GM18867 (cell line): ENCODE measurements around the gene ICA1L.

Experiments used
- ATAC-seq: cut with Tn5 transposase; IDR thresholded peaks from one replicate; pipeline ENCODE4 v1.9.1; 2021; ENCODE audit warnings: mild to moderate bottlenecking, moderate library complexity; ENCODE audit not compliant: unreplicated experiment

ICA1L gene

DNA sequence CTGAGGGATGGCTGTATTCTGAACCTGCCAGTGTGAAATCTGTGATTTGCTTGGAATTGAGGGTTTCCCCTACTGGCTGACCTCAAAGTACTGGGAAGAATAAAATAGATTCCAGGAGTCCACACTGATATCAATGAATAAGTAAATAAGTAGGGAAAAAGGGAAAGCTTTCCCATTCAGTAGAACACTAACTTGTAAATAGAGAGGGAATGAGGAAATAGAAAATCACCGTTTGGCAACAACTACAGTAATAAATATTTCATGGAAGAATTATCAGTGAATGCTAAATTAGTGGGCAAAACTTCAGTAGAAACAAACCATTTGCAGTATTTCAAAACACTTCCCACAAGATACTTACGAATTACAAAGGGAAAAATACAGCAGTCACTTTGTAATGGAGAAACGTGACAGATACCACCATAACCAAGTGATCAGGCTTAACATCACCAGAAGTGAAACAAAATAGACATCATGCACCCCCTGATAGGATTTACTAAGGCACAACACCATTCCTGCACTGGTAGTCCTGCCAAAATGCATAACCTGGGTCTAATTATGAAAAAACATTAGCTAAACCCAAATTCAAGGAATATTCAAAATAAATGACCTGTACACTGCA, 88.5 kb downstream of the ICA1L start:
- no peak for ATAC-seq

DNA sequence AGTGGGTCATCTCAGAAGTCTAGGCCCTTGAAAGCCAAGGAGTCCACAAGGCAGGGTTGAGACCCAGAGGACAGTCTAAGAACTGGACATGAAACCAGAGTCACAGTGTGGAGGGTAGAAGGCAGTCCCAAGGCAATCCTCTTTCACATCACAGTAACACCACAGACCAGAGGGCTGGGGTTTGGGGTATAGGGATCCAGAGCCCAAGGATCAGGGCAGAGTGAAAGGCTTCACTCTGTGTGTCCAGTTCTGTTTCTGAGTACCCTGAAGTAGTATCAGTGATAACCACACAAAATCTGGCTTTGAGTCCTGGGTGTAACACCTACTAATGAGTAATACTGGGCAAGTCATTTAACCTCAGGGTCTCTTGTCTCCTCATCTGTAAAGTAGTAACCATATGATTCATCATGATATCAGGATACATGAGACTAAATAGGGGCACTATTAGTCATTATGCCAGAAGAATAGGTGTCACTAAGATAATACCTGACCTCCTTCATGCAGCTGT, 91.0 kb downstream of the ICA1L start:
- ATAC-seq, result peak; percentile 95

DNA sequence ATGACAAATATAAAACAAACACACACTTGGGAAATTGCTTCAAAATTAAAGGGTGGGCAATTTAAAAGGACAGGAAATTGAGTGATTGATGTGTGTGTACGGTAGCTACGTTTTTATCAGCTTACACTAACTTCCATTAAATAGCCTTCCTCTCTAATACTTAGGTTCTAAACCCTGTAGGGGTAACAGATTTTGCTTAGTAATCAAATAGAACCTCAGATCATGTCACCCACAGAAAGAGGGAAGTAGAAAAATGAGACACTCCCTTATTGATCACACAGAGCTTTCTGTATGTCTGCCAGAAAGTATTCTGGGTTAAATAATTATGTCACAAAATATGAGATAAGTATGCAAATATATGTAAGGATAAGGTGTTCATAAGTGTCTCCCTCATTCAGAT, 93.3 kb downstream of the ICA1L start:
- ATAC-seq, result no peak

DNA sequence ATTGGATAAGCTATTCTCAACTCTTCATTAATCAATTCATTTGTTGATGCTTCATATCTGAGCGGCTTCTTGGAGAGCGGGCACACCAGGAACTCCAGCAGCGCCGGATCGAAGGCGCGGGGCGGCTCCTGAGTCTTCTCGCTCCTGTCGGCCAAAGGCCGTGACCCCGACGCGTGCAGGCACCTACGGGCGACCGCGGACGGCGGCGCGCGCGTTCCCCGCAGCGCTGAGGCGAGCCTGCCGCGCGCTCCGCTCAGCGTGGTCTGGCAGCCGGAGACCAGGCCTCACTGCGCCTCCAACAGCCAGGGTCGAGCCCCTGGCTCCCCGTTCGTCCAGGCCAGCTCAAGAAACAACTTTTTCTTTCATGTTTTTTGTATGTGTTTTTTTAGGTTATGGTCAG, 97.5 kb downstream of the ICA1L start:
- no peak for ATAC-seq

DNA sequence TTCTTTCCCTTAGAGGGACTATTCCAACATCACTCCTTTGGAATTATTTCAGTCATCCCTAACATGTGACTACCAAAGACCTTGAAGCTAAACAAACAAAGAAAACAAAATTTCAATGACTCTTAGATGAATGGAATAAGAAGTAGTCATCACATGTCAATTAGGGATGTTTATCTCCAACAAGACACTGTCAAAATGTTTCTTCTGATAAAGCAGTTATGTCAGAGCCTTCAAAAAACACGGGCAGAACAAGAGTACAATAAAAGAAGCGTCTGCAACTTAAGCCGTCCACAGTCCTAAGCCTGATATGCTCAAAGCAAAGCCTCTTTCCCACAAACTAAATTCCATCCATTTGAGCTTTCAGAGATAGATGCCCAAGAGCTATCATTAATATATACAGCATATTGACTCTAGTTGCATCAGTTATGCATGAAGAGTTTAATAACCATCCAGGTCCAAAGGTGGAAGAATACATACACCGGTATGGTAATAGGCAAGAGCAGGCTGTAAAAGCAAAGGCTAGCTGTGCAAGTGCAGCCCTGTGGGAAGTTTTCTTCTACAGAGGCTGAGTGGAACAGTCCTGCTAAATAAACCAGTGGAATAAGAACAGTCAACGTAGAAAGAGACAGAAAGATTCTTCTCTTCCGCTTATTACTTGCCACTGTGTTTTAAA, 98.1 kb downstream of the ICA1L start:
- ATAC-seq, result no peak

DNA sequence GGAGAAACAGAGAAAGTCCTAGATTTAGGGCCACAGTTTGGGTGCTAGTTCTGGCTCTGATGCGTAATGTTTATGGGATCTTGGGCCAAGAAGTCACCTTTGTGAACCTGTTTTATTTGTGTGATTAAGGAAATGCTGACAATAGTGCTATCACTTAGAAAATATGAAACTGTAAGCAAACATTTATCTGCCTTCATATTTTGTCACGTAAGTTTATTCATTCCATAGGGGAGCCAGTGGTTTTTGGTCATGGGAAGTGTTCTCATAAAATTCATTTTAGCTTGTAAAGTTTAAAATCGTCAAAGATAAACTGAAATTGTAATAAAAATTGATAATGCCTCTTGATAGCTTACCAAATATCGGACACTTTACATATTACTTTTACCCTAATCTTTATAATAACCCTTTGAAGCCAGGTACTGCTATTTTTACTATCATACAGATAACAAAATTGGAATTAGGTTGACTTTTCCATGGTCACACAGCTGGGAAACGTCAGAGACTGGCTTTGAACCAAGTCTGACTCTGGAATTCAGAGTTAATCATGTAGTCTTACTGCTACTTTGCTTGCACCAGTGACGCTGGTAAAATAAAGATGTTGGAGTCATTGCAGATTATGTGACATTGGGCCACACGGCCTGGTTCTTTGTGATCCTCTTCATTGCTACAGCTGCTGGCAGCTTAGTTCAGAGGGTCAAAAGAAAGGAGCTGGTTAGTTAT, 99.7 kb downstream of the ICA1L start:
- no peak for ATAC-seq

DNA sequence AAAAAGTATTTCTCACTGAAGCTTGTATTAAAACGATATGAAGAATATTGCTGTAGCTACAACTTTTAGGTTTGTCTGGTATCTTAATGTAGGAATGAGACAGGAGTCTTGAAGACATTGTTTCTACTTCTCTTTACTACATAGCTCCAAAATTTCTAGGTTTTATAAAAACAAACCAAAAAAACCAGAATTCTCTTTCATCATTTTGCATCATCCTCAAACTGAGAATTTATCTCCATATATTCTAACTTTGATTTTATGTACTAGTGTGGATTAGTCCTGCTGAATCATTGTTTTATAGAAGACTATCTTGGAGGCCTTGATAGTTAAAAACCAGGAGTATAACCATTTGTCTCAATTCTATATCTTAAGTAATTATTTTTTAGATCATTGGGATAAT, 100.2 kb downstream of the ICA1L start:
- no peak for ATAC-seq

DNA sequence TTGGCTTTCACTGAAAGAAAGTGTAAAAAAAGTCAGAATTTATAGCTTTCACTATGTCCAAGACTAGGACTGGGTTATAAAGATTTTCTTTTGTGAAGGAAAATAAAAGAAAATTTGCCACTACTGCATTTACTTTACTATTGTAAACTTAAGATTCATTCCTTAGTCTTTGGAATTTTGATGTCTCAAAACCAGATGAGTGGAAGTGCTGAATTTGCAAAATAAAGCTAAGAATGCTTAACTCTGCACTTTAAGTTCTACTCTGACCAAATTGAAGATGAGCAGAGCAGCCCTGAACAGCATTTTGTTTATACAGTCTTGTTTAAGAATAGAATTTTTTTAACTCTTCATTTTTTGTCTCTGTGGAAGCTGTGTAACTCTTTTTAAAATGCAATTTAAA, 102.4 kb downstream of the ICA1L start:
- no peak for ATAC-seq

DNA sequence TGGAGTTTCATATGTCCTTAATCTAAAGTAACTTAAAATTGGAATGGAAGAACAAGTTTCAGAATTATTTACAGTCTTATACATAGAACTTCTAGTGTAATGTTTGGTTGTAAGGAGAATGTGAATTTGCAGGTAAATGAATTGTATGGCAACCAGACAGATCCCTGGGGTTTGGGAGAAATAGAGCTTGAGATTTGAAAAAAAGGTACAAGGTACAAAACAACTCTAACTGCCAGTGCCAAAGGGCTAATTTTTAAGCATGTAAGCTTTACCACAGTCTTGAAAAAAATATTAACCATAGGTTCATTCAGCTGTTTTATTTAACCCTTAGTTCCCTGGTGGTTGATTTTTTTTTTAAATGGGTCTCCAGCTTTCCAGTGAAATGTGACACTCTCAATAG, 103.3 kb downstream of the ICA1L start:
- no peak for ATAC-seq

DNA sequence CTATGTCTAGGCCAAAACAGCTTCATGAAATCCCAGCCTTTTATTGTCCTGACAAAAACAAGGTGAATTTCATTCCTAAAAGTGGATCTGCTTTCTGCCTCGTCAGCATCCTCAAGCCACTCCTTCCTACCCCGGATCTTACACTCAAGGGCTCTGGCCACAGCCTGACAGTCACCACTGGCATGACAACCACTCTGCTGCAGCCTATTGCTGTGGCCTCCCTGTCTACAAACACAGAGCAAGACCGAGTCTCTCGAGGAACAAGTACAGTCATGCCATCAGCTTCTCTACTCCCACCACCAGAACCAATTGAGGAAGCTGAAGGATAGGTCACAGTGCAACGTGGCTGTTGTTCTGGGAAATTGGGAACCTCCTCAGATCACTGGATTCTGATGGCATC, 106.1 kb downstream of the ICA1L start:
- ATAC-seq, result no peak

DNA sequence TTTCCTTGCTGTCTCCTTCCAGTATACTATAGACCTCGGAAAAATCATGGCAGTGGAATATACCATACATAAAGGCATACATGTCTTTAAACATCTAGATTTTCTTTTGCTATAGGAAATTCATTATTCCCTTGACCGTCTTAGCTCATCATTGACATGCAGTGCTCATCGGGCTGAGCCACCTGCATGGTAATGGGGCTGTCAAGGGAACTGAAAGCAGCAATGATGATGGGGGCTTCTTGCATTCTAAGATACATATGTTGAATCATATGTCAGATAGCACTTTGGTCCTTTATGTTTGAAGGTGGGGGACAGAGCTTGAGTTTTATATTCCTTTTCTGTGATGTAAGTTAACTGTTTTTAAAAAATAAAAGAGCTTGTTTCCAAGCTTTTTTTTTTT, 106.6 kb downstream of the ICA1L start:
- no peak for ATAC-seq

DNA sequence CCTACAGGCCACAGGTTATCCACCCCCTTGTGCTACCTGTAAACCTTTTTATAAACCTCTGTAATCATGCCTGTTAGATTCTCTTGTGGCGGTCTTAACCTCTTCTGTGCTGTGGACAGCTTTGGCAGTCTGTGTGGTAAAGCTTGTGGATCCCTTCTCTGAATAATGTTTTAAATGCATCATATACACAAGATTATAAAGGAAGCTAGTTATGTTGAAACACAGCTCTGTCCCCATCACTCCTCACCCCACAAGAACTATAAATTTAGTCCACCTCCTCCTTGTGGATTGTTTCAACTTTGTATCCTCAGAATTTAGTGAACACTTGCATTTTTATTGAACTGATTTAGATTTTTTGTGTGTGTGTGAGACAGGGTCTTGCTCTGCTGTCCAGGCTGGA, 107.7 kb downstream of the ICA1L start:
- no peak for ATAC-seq

DNA sequence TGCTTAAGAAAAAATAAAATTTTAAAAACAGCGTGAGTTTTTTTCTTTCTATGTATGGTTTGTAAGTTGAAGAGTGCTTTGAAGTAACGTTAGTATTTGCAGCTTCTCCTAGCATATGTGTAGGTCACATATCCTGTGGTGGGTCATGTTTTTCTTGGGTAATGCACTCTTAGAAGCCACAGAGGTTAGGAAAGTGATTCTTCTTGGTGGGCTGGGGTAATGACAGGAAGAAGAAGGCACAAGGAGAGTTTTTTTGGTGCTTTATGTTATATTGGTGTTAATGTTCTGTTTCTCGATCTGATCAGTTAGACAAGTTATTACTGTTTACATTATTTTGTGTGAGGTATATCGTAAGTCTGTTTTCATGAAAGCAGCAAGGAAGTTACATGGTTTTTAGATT, 109.0 kb downstream of the ICA1L start:
- no peak for ATAC-seq

DNA sequence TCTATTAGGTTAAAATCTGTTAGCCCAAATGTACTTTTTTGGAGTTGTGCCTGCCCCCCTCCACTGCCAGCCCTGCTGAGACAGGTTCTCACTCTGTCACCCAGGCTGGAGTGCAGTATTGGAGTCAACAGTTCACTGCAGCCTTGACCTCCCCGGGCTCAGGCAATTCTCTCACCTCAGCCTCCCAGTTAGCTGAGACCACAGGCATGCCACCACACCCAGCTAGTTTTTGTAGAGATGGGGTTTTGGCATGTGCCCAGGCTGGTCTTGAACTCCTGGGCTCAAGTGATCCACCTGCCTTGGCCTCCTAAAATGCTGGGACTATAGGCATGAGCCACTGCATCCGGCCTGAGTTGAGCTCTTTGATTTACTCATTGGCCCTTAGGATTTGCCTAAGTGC, 110.7 kb downstream of the ICA1L start:
- ATAC-seq, result no peak

DNA sequence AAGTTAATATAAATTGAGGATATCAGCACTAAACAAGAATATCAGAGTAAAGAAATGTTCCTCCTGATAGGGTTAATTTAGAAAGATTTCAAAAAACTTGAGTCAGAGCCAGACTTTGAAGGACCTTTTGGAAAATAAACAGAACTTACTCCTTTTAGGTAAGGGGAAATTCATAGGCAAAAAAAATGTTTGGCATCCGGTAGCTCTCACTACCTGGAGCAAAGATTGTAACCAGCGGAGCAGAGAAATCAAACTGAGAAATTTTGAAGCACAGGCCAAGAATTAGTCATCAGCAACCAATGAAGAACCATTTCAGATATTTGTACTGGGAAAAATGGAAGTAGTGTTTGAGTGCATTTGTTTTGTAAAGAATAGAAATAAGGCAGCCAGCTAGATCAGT, 113.0 kb downstream of the ICA1L start:
- no peak for ATAC-seq

DNA sequence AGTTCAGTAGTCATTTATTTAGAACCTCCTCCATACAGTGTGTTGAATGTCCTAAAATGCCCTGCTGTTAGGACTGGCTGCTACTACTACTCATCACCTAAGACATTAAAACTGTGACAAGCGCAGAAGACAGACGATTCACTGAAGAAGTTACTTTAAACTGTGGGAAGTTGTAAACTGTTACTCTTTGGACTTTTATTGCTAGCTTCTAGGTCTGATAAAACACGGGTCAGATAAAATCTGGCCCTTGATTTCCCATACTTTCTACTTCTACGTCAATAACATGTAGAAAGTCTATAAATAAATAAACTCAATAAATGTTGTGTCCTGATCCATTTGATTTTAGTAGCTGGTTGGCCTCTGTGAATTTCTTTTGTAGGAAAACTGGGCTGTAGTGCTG, 113.4 kb downstream of the ICA1L start:
- no peak for ATAC-seq

DNA sequence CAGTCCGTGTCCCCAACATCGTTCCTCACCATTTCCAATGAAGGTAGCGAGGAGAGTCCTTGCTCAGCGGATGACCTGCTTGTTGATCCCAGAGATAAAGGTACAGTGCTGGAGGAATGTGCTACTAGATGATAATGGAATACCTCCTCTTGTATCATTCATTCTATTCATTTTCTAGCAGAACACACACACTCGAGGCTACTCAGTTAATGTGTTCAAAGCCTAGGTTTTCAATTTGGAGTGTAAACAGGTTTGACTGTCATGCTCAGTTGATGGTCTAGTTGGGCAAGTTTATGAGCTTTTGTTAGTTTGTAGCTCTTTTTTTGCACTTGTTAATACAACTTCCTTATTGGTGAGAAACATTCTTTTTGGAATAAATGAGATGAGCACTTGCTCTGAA, 114.2 kb downstream of the ICA1L start:
- ATAC-seq, result no peak

DNA sequence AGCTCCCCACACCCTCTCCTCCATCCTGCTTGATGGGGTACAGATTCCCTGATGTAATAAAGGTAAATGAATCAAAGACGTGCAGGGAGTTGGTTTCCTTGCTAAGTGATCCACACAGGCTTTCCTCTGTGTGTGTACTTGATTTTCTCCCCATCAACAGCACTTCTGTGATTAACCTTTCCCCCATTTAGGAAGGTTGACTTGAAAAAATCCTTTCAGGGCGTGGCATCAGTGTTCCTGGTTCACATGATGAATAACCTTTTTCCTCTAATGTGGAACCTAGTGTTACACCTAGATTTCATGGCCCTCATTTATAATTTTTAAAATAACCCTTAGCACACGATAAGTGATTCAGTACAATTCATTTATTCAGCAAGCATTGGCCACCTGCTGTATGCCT, 115.0 kb downstream of the ICA1L start:
- no peak for ATAC-seq

DNA sequence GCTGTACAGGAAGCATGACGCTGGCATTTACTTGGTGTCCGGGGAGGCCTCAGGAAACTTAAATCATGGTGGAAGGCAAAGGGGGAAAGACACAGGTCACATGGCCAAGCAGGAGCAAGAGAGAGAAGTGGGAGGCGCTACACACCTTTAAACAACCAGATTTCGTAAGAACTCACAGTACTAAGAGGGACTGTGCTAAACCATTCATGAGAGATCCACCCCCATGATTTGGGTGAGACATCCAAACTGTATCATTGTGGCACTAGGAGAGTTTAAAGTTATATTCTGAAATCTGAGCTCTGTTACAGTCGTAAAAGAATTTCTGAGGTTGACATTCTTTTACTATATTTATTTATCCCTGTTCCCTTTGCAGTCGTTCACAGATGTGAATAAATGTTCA, 116.6 kb downstream of the ICA1L start:
- no peak for ATAC-seq

DNA sequence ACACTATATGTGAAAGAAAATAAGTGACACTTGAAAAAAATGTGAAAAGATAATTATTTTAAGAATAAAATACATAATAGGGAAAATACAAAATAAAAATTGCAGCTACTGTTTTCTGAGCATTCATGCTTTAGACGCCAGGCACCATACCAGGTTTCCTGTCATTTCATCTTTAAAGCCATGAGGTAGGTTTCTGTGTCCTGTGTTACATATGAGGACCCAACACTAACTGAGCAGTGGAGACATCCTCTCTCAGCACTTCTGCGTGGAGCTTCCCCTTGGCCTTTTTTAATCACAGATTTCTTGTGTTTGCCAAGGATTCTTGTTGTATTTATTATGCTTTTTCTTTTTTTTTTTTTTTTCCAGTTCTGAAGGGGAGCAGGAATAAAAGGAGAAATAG, 119.5 kb downstream of the ICA1L start:
- no peak for ATAC-seq

DNA sequence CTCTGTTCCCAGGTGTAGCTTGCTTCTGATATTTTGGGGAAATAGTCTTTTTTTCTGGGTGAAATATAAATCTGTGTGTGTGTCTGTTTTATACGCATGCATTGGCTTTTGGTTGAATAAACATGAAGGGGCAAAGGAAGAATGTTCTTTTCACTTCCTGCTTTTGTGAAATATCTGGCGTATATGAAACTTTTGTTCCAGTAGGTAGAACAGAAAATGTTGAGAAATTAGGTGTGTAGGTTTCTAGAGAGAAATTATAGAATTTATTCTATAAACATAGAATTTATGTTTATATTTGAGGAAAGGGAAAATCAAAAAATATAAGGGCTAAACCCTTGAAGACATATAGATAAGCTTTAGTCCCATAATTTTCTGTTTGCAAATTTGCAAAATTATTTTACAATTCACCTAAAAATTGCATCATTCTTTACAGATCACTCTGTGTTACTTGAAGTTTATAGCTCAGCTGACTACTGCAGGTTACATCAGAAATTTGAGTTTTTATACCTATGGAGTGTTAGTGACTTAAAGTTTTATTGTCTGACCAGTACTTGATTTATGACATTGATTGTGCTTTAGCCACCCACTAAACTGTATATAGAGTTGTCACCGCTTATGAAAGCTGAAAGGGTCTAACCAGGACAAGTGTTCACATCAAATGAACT, 120.7 kb downstream of the ICA1L start:
- ATAC-seq, result no peak

DNA sequence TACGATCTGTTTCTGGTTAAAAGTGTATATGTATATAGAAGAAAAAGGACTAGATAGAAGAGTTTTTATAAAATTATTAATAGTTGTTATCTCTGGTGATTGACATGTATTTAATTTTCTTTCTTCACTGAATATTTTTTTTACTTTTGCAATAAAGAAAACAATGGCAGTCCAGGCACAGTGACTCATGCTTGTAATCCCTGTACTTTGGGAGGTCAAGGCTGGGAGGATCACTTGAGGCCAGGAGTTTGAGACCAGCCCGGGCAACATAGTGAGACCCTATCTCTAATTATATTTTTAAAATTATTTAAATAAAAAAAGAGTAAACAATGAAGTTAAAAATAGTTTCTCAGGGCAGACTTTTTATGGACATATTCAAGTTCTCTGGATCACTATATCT, 122.1 kb downstream of the ICA1L start:
- ATAC-seq, result no peak
